HG03280 (cell line): ENCODE data around the gene SRL.
"Not testable (repeated sequence)": the region's sequence is repeated elsewhere in the genome, so short reads cannot be mapped to it uniquely, and the experiment has no call there.

ENCODE experiments used
- ATAC-seq: cut with Tn5 transposase; IDR thresholded peaks from one replicate; pipeline ENCODE4 v1.9.1; 2021; ENCODE audit warnings: mild to moderate bottlenecking, moderate library complexity; ENCODE audit not compliant: unreplicated experiment

SRL gene

GRCh38 chr16:4231367-4231766, 10.5 kb downstream of the SRL start:
- no peak for ATAC-seq

- ATAC-seq: no peak
Observed at GRCh38 chr16:4227040-4227332, 14.9 kb downstream of the SRL start.

GRCh38 chr16:4226251-4227039, 15.4 kb downstream of the SRL start:
- ATAC-seq: no peak

- ATAC-seq: no peak
Observed at GRCh38 chr16:4225075-4225474, 16.8 kb downstream of the SRL start.

GRCh38 chr16:4220358-4220757, 21.5 kb downstream of the SRL start:
- ATAC-seq: no peak

GRCh38 chr16:4218202-4218601, 23.7 kb downstream of the SRL start:
- no peak for ATAC-seq

- ATAC-seq: no peak
Observed at GRCh38 chr16:4217204-4218131, 24.4 kb downstream of the SRL start.

GRCh38 chr16:4216596-4216995, 25.3 kb downstream of the SRL start:
- ATAC-seq: no peak

GRCh38 chr16:4215106-4215505, 26.8 kb downstream of the SRL start:
- no peak for ATAC-seq

GRCh38 chr16:4214215-4214621, 27.7 kb downstream of the SRL start:
- no peak for ATAC-seq

- ATAC-seq: no peak
Observed at GRCh38 chr16:4213737-4214136, 28.1 kb downstream of the SRL start.

- no peak for ATAC-seq
Observed at GRCh38 chr16:4212934-4213296, 29.0 kb downstream of the SRL start.

- no peak for ATAC-seq
Observed at GRCh38 chr16:4212211-4212933, 29.5 kb downstream of the SRL start.

- not testable (repeated sequence) for ATAC-seq
Observed at GRCh38 chr16:4211445-4212210, 30.3 kb downstream of the SRL start.

- ATAC-seq: no peak
Observed at GRCh38 chr16:4209666-4210065, 32.2 kb downstream of the SRL start.

GRCh38 chr16:4208341-4208751, 33.5 kb downstream of the SRL start:
- no peak for ATAC-seq

- no peak for ATAC-seq
Observed at GRCh38 chr16:4207683-4208340, 34.1 kb downstream of the SRL start.

GRCh38 chr16:4207229-4207628, 34.7 kb downstream of the SRL start:
- no peak for ATAC-seq

- no peak for ATAC-seq
Observed at GRCh38 chr16:4206680-4207079, 35.2 kb downstream of the SRL start.

GRCh38 chr16:4205971-4206370, 35.9 kb downstream of the SRL start:
- no peak for ATAC-seq
